DMS 273 treated with DMSO at 0.1 percent for 48 hours (cell line): ENCODE measurements around the gene SLC2A3.
"Not testable (repeated sequence)": the region's sequence is repeated elsewhere in the genome, so short reads cannot be mapped to it uniquely, and the experiment has no call there.

Experiments
- DNase-seq: peaks from one replicate; lab custom pipeline; 2025; lab: John Stamatoyannopoulos, UW

The SLC2A3 gene

GRCh38 chr12:7935590-7936581 lies at the start of gene SLC2A3:
Gene SLC2A3 (minus strand): TSS chr12:7936187. CDS start chr12:7936034, 153 bp downstream.
- DNase-seq, result peak; percentile 28

- DNase-seq, result no peak
Observed at GRCh38 chr12:7984900-7985299, 48.9 kb upstream of the SLC2A3 start.

GRCh38 chr12:7983460-7983859 lies 47.5 kb upstream of the SLC2A3 start:
- DNase-seq, result not testable (repeated sequence)

- DNase-seq, result not testable (repeated sequence)
Observed at GRCh38 chr12:7983019-7983418, 47.0 kb upstream of the SLC2A3 start.

GRCh38 chr12:7982332-7982735 lies 46.3 kb upstream of the SLC2A3 start:
- not testable (repeated sequence) for DNase-seq

GRCh38 chr12:7981446-7981845 lies 45.5 kb upstream of the SLC2A3 start:
- no peak for DNase-seq

- DNase-seq, result not testable (repeated sequence)
Observed at GRCh38 chr12:7977351-7978124, 41.6 kb upstream of the SLC2A3 start.

- no peak for DNase-seq
Observed at GRCh38 chr12:7973457-7973825, 37.5 kb upstream of the SLC2A3 start.

- no peak for DNase-seq
Observed at GRCh38 chr12:7972734-7973456, 36.9 kb upstream of the SLC2A3 start.

- DNase-seq, result not testable (repeated sequence)
Observed at GRCh38 chr12:7972269-7972668, 36.3 kb upstream of the SLC2A3 start.

GRCh38 chr12:7971765-7972164 lies 35.8 kb upstream of the SLC2A3 start:
- not testable (repeated sequence) for DNase-seq

GRCh38 chr12:7970475-7971252 lies 34.7 kb upstream of the SLC2A3 start:
- peak; percentile 65 for DNase-seq

GRCh38 chr12:7966563-7966962 lies 30.6 kb upstream of the SLC2A3 start:
- DNase-seq, result no peak

GRCh38 chr12:7964669-7965068 lies 28.7 kb upstream of the SLC2A3 start:
- not testable (repeated sequence) for DNase-seq

GRCh38 chr12:7961395-7962178 lies 25.6 kb upstream of the SLC2A3 start:
- no peak for DNase-seq

GRCh38 chr12:7959701-7960121 lies 23.7 kb upstream of the SLC2A3 start:
- no peak for DNase-seq

- DNase-seq, result no peak
Observed at GRCh38 chr12:7959278-7959677, 23.3 kb upstream of the SLC2A3 start.

- not testable (repeated sequence) for DNase-seq
Observed at GRCh38 chr12:7954877-7955276, 18.9 kb upstream of the SLC2A3 start.

GRCh38 chr12:7954418-7954817 lies 18.4 kb upstream of the SLC2A3 start:
- DNase-seq, result not testable (repeated sequence)

GRCh38 chr12:7953912-7954311 lies 17.9 kb upstream of the SLC2A3 start:
- not testable (repeated sequence) for DNase-seq
